ENCODE measurements around the gene PTPN9. TPM values are rescaled to one million over a fixed set of nuclear protein-coding genes. Genes with fewer than 3 reads are reported as not detected.
"Not testable (repeated sequence)": the region's sequence is repeated elsewhere in the genome, so short reads cannot be mapped to it uniquely, and the experiment has no call there.

Gene PTPN9
- total RNA-seq, 6 donors from 2014 or later, result 8.4 to 32.9 (median 22.7) TPM

- H3K27ac ChIP-seq, result no peak overlapping the region
- DNase-seq (no peak), ATAC-seq (ENCODE audit: low FRiP score in 2 of 2) (peak in 1 of 2 donors; percentile 29)
- H3K4me3 ChIP-seq, result no peak overlapping the region
- no peaks in the 10 kb centered on the region for H3K36me3 ChIP-seq
- H3K4me1 ChIP-seq, result peaks cover 0 to 10% (median 5%) of the 10 kb centered on the region in 4 donors
- H3K27me3 ChIP-seq, result no peaks in the 10 kb centered on the region
- TF ChIP-seq EP300 (IDR thresholded peaks at IDR 0.05), result no peak
- TF ChIP-seq, protein P1, sequence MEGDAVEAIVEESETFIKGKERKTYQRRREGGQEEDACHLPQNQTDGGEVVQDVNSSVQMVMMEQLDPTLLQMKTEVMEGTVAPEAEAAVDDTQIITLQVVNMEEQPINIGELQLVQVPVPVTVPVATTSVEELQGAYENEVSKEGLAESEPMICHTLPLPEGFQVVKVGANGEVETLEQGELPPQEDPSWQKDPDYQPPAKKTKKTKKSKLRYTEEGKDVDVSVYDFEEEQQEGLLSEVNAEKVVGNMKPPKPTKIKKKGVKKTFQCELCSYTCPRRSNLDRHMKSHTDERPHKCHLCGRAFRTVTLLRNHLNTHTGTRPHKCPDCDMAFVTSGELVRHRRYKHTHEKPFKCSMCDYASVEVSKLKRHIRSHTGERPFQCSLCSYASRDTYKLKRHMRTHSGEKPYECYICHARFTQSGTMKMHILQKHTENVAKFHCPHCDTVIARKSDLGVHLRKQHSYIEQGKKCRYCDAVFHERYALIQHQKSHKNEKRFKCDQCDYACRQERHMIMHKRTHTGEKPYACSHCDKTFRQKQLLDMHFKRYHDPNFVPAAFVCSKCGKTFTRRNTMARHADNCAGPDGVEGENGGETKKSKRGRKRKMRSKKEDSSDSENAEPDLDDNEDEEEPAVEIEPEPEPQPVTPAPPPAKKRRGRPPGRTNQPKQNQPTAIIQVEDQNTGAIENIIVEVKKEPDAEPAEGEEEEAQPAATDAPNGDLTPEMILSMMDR (IDR thresholded peaks at IDR 0.05), result no peak
- no peak for TF ChIP-seq POLR2AphosphoS5 (IDR thresholded peaks at IDR 0.05)
- no peak for TF ChIP-seq POLR2A (IDR thresholded peaks at IDR 0.05)
- H3K9me3 ChIP-seq, result no peaks in the 10 kb centered on the region
Observed at GRCh38 chr15:75554717-75555116, 24.4 kb downstream of the PTPN9 start.

DNA sequence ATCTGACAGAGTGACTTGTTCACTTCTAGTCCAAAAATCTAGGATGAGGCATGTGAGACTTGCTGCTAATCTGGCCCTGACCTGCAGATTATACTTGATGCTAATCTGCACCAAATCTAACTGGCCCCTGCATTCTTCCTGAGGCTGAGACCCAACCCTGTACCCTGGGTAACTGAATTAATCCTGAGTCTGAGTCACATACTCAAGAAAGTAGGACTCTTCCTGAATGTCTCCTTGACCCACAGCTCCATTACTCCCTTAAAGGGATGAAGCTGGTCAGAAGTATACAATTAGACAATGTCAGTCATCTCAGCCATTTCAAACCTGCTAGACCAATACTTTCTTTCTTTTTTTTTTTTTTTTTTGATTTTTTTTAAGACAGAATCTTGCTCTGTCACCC is 25.5 kb downstream of the PTPN9 start:
- H3K9me3 ChIP-seq, result no peaks in the 10 kb centered on the region
- DNase-seq, result no peak
- peaks cover 0 to 10% (median 5%) of the 10 kb centered on the region in 4 donors for H3K4me1 ChIP-seq
- no peak overlapping the region for H3K4me3 ChIP-seq
- no peaks in the 10 kb centered on the region for H3K36me3 ChIP-seq
- no peaks in the 10 kb centered on the region for H3K27me3 ChIP-seq
- no peak for ATAC-seq (ENCODE audit: low FRiP score in 2 of 2)
- no peak for TF ChIP-seq POLR2AphosphoS5 (IDR thresholded peaks at IDR 0.05)
- TF ChIP-seq, protein P1 (IDR thresholded peaks at IDR 0.05), result no peak
- no peak for TF ChIP-seq POLR2A (IDR thresholded peaks at IDR 0.05)
- no peak for TF ChIP-seq EP300 (IDR thresholded peaks at IDR 0.05)
- H3K27ac ChIP-seq, result no peak overlapping the region

- Histone ChIP-seq H3K9me3 (no peaks in the 10 kb centered on the region), H3K36me3 (no peaks in the 10 kb centered on the region), H3K27me3 (no peaks in the 10 kb centered on the region), H3K27ac (no peak overlapping the region), H3K4me1 (peaks cover 0 to 10% (median 5%) of the 10 kb centered on the region in 4 donors), H3K4me3 (no peak overlapping the region)
- peak in 1 of 2 donors; percentile 52 for ATAC-seq (ENCODE audit: low FRiP score in 2 of 2)
- peak in 1 of 2 donors; percentile 26 for DNase-seq
- no peak for TF ChIP-seq POLR2AphosphoS5 (IDR thresholded peaks at IDR 0.05)
- 50 to 80% methylated on average over 4 of the region's 4 CpGs for WGBS, 2 donors
Observed at GRCh38 chr15:75551091-75551490, 28.0 kb downstream of the PTPN9 start.

DNA sequence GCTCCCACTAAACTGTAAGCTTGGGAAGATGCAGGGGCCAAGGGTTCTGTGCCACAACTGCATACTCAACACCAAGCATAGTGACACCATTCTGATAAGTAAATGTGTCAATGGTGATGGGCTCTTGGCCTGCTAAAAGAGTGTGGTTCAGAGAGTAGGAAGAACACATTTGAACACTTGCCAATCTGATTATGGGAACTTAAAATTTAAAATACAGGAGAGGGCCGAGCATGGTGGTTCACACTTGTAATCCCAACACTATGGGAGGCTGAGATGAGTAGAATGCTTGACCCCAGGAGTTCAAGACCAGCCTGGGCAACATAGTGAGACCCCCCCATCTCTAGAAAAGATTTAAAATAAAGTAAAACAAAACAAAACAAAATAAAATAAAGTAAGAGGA is 34.1 kb downstream of the PTPN9 start:
- 50 to 79% methylated on average over 1 of the region's 1 CpG for WGBS, 2 donors
- no peak for DNase-seq
- no peak for ATAC-seq (ENCODE audit: low FRiP score in 2 of 2)
- Histone ChIP-seq H3K4me1 (peaks cover 0 to 20% (median 2%) of the 10 kb centered on the region in 4 donors), H3K36me3 (no peaks in the 10 kb centered on the region), H3K9me3 (no peaks in the 10 kb centered on the region), H3K27me3 (no peaks in the 10 kb centered on the region), H3K4me3 (no peak overlapping the region), H3K27ac (no peak overlapping the region)
- TF ChIP-seq POLR2AphosphoS5 (IDR thresholded peaks at IDR 0.05), result no peak
- TF ChIP-seq, protein P1 (IDR thresholded peaks at IDR 0.05), result no peak
- TF ChIP-seq EP300 (IDR thresholded peaks at IDR 0.05), result no peak
- TF ChIP-seq POLR2A (IDR thresholded peaks at IDR 0.05), result no peak

- H3K4me3 ChIP-seq, result no peak overlapping the region
- H3K27ac ChIP-seq, result no peak overlapping the region
- no peaks in the 10 kb centered on the region for H3K36me3 ChIP-seq
- H3K4me1 ChIP-seq, result peaks cover 0 to 21% (median 2%) of the 10 kb centered on the region in 4 donors
- whole genome bisulfite sequencing, 2 donors, result 56 to 80% methylated on average over 2 of the region's 2 CpGs
- H3K9me3 ChIP-seq, result no peaks in the 10 kb centered on the region
- peak in 1 of 2 donors; percentile 65 for DNase-seq
- no peak for ATAC-seq (ENCODE audit: low FRiP score in 2 of 2)
- TF ChIP-seq, protein P1 (IDR thresholded peaks at IDR 0.05), result no peak
- TF ChIP-seq POLR2A (IDR thresholded peaks at IDR 0.05) (no peak), POLR2AphosphoS5 (IDR thresholded peaks at IDR 0.05) (no peak), EP300 (IDR thresholded peaks at IDR 0.05) (no peak)
- no peaks in the 10 kb centered on the region for H3K27me3 ChIP-seq
Observed at GRCh38 chr15:75544359-75544758, 34.8 kb downstream of the PTPN9 start.

DNA sequence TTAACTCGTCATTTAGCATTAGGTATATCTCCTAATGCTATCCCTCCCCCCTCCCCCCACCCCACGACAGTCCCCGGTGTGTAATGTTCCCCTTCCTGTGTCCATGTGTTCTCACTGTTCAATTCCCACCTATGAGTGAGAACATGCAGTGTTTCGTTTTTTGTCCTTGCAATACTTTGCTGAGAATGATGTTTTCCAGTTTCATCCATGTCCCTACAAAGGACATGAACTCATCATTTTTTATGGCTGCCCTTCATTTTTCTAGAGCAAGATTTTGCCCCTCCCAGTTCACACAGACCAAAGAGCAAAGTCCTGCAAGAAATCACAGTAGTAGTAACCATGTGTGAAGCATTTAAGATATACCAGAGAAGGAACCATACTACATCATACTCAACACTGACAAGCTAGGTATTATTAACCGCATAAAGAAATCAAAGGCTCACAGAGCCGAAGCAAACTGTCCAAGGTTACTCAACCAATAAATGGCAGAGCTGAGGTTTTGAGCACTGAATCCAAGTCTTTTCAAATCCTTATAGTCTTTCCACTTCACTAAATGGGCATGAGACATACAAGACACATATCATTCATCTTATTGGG is 36.1 kb downstream of the PTPN9 start:
- not testable (repeated sequence) for H3K27ac ChIP-seq; H3K9me3 ChIP-seq; H3K36me3 ChIP-seq; DNase-seq; ATAC-seq (ENCODE audit: low FRiP score in 2 of 2); H3K4me3 ChIP-seq; H3K27me3 ChIP-seq
- WGBS, 2 donors, result 78 to 91% methylated on average over 4 to 6 of the region's 6 CpGs
- H3K4me1 ChIP-seq, result peaks cover 0 to 21% (median 2%) of the 10 kb centered on the region in 4 donors
